GM12892 (cell line): Measurements from ENCODE around the gene CRYGA.

Experiments used
- POLR2A ChIP-seq: IDR thresholded peaks from 2 replicates; pipeline ENCODE4 v1.6.1; 2011; ENCODE audit warnings: low read depth, low read length, control low read depth
- POLR2AphosphoS5 ChIP-seq: IDR thresholded peaks from 2 replicates; pipeline ENCODE4 v1.6.1; 2011; ENCODE audit warnings: low read depth, low read length, control low read depth

- TF ChIP-seq POLR2A (no peak), POLR2AphosphoS5 (no peak)
These were observed 27.3 kb downstream of the CRYGA start for GRCh38 chr2:208135794-208136715.
